Measurements from ENCODE around the gene POFUT1.

GRCh38 chr20:32277361-32278198, 69.9 kb downstream of the POFUT1 start, which contains the start of gene KIF3B:
- TF ChIP-seq POLR2A (IDR thresholded peaks at IDR 0.05; ENCODE audit: low read length) = peak; percentile 24; the same call in 1 of the 2 replicates
- no peak for TF ChIP-seq CEBPB (IDR thresholded peaks at IDR 0.05)
- TF ChIP-seq RAD21 (conservative IDR thresholded peaks at IDR 0.05 in 1 of 2, IDR thresholded peaks at IDR 0.05 in 1 of 2) = no peak
- TF ChIP-seq CTCF (IDR thresholded peaks at IDR 0.05) = no peak

Measured in A549 (cell line).